B cell (primary cell): Measurements from ENCODE around the gene PSPC1. TPM values are rescaled to one million over a fixed set of nuclear protein-coding genes. Genes with fewer than 3 reads are reported as not detected.

Experiments used
- ATAC-seq: fragments of 200-7000 bp; cut with Tn5 transposase; one replicate; pipeline ENCODE4 v1.10.0; 2021; ENCODE audit warnings: low read depth, mild to moderate bottlenecking, moderate number of reproducible peaks, moderate library complexity
- CTCF ChIA-PET: fragments of 350-600 bp; sonication (Branson Sonifier 250); formaldehyde crosslinking; loops from one replicate; lab custom pipeline; 2021; ENCODE audit warnings: antibody characterized with exemption, inconsistent platforms; lab: Charles Lee
- POLR2A ChIA-PET: fragments of 350-600 bp; sonication (Branson Sonifier 250); formaldehyde crosslinking; loops from one replicate; lab custom pipeline; 2021; ENCODE audit warnings: antibody characterized with exemption; lab: Charles Lee
- DNase-seq: peaks from one replicate; pipeline ENCODE4 v3.0.0; 2013
- H2AFZ ChIP-seq: 2 replicates; pipeline ENCODE4 v1.6.1; 2012; ENCODE audit warnings: mild to moderate bottlenecking, low read depth, low read length; ENCODE audit not compliant: insufficient read depth, poor library complexity, severe bottlenecking
- H3K27ac ChIP-seq, 2 donors: 1 replicate in 1 of 2; 2 replicates in 1 of 2; pipeline ENCODE4 v1.5.1; 2012 to 2013; ENCODE audit warnings: low read length in 2 of 2, mild to moderate bottlenecking in 2 of 2, moderate library complexity in 1 of 2
- H3K27me3 ChIP-seq, 4 experiments: fragments of 200-600 bp in 1 of 4; sonication (generic) in 1 of 4; replicated peaks in 1 of 4; 1 replicate in 2 of 4; 2 replicates in 2 of 4; pipeline versions ENCODE4 v1.6.1 to v1.7.0; 2013 to 2016; ENCODE audit warnings: low read length in 3 of 4, mild to moderate bottlenecking in 2 of 4, mixed read lengths in 1 of 4, moderate library complexity in 1 of 4; ENCODE audit not compliant: insufficient read depth in 4 of 4, control insufficient read depth in 3 of 4; ENCODE audit errors: control extremely low read depth in 1 of 4
- H3K36me3 ChIP-seq, 2 experiments: replicated peaks in 1 of 2; 1 replicate in 1 of 2; 2 replicates in 1 of 2; pipeline versions ENCODE4 v1.6.1 to v1.7.1; 2013; ENCODE audit warnings: low read length in 1 of 2; ENCODE audit not compliant: insufficient read depth in 2 of 2, control insufficient read depth in 1 of 2; ENCODE audit errors: control extremely low read depth in 1 of 2, extremely low read depth in 1 of 2
- H3K4me1 ChIP-seq, 2 donors: fragments of 200-600 bp in 1 of 2; sonication (generic) in 1 of 2; 1 replicate in 1 of 2; 2 replicates in 1 of 2; pipeline versions ENCODE4 v1.5.1 to v1.6.1; 2013 to 2017; ENCODE audit warnings: low read length in 2 of 2; ENCODE audit not compliant: control insufficient read depth in 2 of 2, insufficient read depth in 2 of 2
- H3K4me2 ChIP-seq: replicated peaks from 2 replicates; pipeline ENCODE3; 2012; ENCODE audit warnings: mild to moderate bottlenecking, low read depth, low read length; ENCODE audit not compliant: poor library complexity, severe bottlenecking
- H3K4me3 ChIP-seq, 5 experiments: fragments of 200-600 bp in 1 of 5; sonication (generic) in 1 of 5; 1 replicate in 3 of 5; 2 replicates in 2 of 5; pipeline versions ENCODE4 v1.5.1 to v1.7.0; 2011 to 2016; ENCODE audit warnings: low read length in 4 of 5, mild to moderate bottlenecking in 4 of 5, low read depth in 2 of 5, control low read depth in 1 of 5, moderate library complexity in 1 of 5; ENCODE audit not compliant: insufficient read depth in 1 of 5; ENCODE audit errors: control extremely low read depth in 1 of 5, extremely low read depth in 1 of 5
- H3K79me2 ChIP-seq: fragments of 200-600 bp; sonication (generic); one replicate; pipeline ENCODE4 v1.6.0; 2016; ENCODE audit warnings: low read length; ENCODE audit not compliant: control insufficient read depth, insufficient read depth
- H3K9ac ChIP-seq: fragments of 200-600 bp; sonication (generic); 2 replicates; pipeline ENCODE4 v1.6.1; 2017; ENCODE audit warnings: mild to moderate bottlenecking, low read length, moderate library complexity
- H3K9me3 ChIP-seq, 3 donors: one replicate each; pipeline versions ENCODE4 v1.6.1 to v1.7.1; 2013; ENCODE audit warnings: low read length in 2 of 3; ENCODE audit not compliant: control insufficient read depth in 2 of 3, insufficient read depth in 1 of 3; ENCODE audit errors: control extremely low read depth in 1 of 3
- H4K20me1 ChIP-seq: 2 replicates; pipeline ENCODE4 v1.6.0; 2012; ENCODE audit warnings: mild to moderate bottlenecking, low read length; ENCODE audit not compliant: insufficient read depth, control insufficient read depth, poor library complexity, severe bottlenecking
- H3K27ac Mint-ChIP-seq: one replicate; pipeline ENCODE4 v1.8.0; 2021; ENCODE audit warnings: mixed read lengths
- H3K27me3 Mint-ChIP-seq: one replicate; pipeline ENCODE4 v1.8.0; 2021; ENCODE audit warnings: mixed read lengths
- H3K4me1 Mint-ChIP-seq: one replicate; pipeline ENCODE4 v1.8.0; 2021; ENCODE audit warnings: mixed read lengths
- H3K4me3 Mint-ChIP-seq: one replicate; pipeline ENCODE4 v1.8.0; 2021; ENCODE audit warnings: mixed read lengths
- H3K9me3 Mint-ChIP-seq: one replicate; pipeline ENCODE4 v1.8.0; 2022; ENCODE audit warnings: mixed read lengths; ENCODE audit not compliant: insufficient read depth
- CTCF ChIP-seq: fragments of 200-600 bp; IDR thresholded peaks from one replicate; pipeline ENCODE4 v1.8.0; 2022; ENCODE audit warnings: antibody characterized with exemption, mild to moderate bottlenecking
- EZH2 ChIP-seq: IDR thresholded peaks from 2 replicates; pipeline ENCODE4 v1.6.1; 2012; ENCODE audit warnings: borderline replicate concordance, low read depth, mild to moderate bottlenecking, moderate library complexity, low read length; ENCODE audit not compliant: insufficient read depth, poor library complexity, severe bottlenecking
- WGBS: methylation state at CpG from one replicate; pipeline ENCODE4 v1.1.5; 2013; ENCODE audit warnings: missing lambda C conversion rate; ENCODE audit not compliant: insufficient coverage; 5-methylcytosine and 5-hydroxymethylcytosine counted together
- intact Hi-C: fragments of 100-400 bp; cut with micrococcal nuclease; formaldehyde crosslinking; loops from one replicate; pipeline ENCODE4 v1.10.0; 2022
- polyA plus RNA-seq: library from polyadenylated mRNA; depleted of rRNA; stranded (reverse); fragments of >200 nt; gene quantifications from 2 replicates; pipeline ENCODE4 v1.2.3, GENCODE V29; 2012
- total RNA-seq, 2 donors: library from RNA; stranded (reverse); fragments of 120-200 nt in 1 of 2; gene quantifications; 1 replicate in 1 of 2; 2 replicates in 1 of 2; pipeline versions ENCODE4 v1.2.3 to v1.2.4, GENCODE V29; 2013 to 2022

Gene PSPC1
- total and polyA plus RNA-seq, 2 donors (not counting 1 experiment from before 2014, with no cell fraction given) = 55.3 to 121 TPM

- intact Hi-C loops = no loop called here
- WGBS = no CpG with 5 or more reads among the region's 2 CpGs
- Histone ChIP-seq H3K27me3 (no peaks in the 10 kb centered on the region), H4K20me1 (no peaks in the 10 kb centered on the region), H3K4me3 (no peak overlapping the region), H3K9ac (no peak overlapping the region), H3K79me2 (peaks cover 4% of the 10 kb centered on the region), H3K9me3 (no peaks in the 10 kb centered on the region), H3K27ac (no peak overlapping the region), H3K36me3 (peaks cover 7 to 63% of the 10 kb centered on the region in 2 experiments), H3K4me2 (no peak overlapping the region), H2AFZ (no peak overlapping the region), H3K4me1 (no peaks in the 10 kb centered on the region)
- DNase-seq = no peak
- ChIA-PET CTCF (no interaction called here), POLR2A (no interaction called here)
- Mint-ChIP-seq H3K27ac (no peak overlapping the region), H3K4me3 (no peak overlapping the region), H3K27me3 (no peaks in the 10 kb centered on the region), H3K9me3 (no peaks in the 10 kb centered on the region), H3K4me1 (no peaks in the 10 kb centered on the region)
- no peak for ATAC-seq
- TF ChIP-seq CTCF (no peak), EZH2 (no peak)
These were observed 121.6 kb downstream of the PSPC1 start for GRCh38 chr13:19661126-19661525.

- Histone ChIP-seq H3K27ac (no peak overlapping the region), H3K9me3 (no peaks in the 10 kb centered on the region), H3K9ac (no peak overlapping the region), H3K36me3 (peaks cover 9 to 54% of the 10 kb centered on the region in 2 experiments), H3K4me3 (no peak overlapping the region), H3K4me1 (no peaks in the 10 kb centered on the region), H3K79me2 (peaks cover 7% of the 10 kb centered on the region), H2AFZ (no peak overlapping the region), H3K27me3 (no peaks in the 10 kb centered on the region), H4K20me1 (no peaks in the 10 kb centered on the region), H3K4me2 (no peak overlapping the region)
- H3K4me1 Mint-ChIP-seq = no peaks in the 10 kb centered on the region
- DNase-seq (no peak), ATAC-seq (no peak)
- H3K27ac Mint-ChIP-seq = no peak overlapping the region
- intact Hi-C loops = no loop called here
- no peaks in the 10 kb centered on the region for H3K9me3 Mint-ChIP-seq
- TF ChIP-seq CTCF (no peak), EZH2 (no peak)
- H3K4me3 Mint-ChIP-seq = no peak overlapping the region
- ChIA-PET POLR2A (no interaction called here), CTCF (no interaction called here)
- H3K27me3 Mint-ChIP-seq = no peaks in the 10 kb centered on the region
These were observed 123.9 kb downstream of the PSPC1 start for GRCh38 chr13:19658831-19659230.
